Fibroblast of pulmonary artery (primary cell): ENCODE measurements around the gene SYNPO2L.
A peak's percentile ranks its signal among the peaks of the same experiment; 100 is the strongest.
"Not testable (repeated sequence)": the region's sequence is repeated elsewhere in the genome, so short reads cannot be mapped to it uniquely, and the experiment has no call there.

Experiments
- DNase-seq: peaks from one replicate; pipeline ENCODE4 v3.0.0-alpha.2; 2010; ENCODE audit warnings: low read depth
- H3K4me3 ChIP-seq: replicated peaks from 2 replicates; pipeline ENCODE4 v1.5.1; 2011; ENCODE audit warnings: low read depth, mild to moderate bottlenecking, control low read depth, low read length, moderate library complexity
- CTCF ChIP-seq: IDR thresholded peaks from 2 replicates; pipeline ENCODE4 v1.5.1; 2011; ENCODE audit warnings: mild to moderate bottlenecking, control low read depth, low read length, inconsistent platforms; ENCODE audit errors: missing control alignments

The SYNPO2L gene

GRCh38 chr10:73655990-73656298 is at the start of gene SYNPO2L:
SYNPO2L (minus strand) TSS chr10:73656029; CDS start chr10:73655922, 107 bp downstream.
- H3K4me3 ChIP-seq: no peak within 1 kb of the TSS
- DNase-seq: no peak
- TF ChIP-seq CTCF: no peak

DNA sequence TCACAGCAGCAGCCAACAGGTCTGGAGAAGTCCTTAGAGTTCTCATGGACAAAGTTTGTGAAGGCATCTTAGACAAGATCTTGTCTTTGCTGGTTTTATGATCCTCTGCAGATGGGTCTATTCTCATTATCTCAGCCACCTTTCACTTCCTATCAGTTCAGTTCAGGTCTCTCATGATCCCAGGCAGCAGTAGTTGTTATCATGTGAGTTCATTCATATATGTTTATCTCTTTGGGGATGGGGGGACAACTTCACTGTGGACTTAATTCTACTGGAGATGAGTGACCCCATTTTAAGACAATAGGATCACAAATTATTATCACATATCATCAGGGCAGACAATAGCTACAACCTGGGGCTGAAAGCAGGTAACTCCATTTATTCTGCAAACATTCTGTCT is 48.1 kb upstream of the SYNPO2L start:
- not testable (repeated sequence) for H3K4me3 ChIP-seq, DNase-seq

- H3K4me3 ChIP-seq, DNase-seq: not testable (repeated sequence)
These were observed 43.0 kb upstream of the SYNPO2L start for GRCh38 chr10:73698819-73699218.

DNA sequence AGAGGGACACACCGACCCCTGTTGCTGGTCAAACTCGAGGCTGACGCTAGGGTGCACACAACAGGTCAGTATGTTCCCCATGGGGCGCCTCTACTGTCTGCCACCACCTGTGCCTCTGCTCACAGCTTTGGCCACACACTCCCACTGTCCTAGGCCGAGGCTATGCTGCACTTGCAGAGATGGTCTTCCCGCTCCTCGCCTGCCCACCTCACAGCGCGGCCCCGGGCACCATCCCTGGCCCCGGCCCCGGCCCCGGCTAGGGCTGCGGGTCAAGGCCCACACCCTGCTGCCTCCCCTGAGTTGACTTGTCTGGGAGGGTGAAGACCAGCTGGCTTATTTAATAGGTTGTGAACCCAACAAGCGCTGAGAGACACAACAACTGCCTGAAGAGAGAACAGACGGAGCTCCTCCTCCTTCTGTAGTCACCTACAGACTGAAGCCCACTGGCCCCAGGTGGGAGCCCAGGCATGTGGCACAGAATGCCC is 41.9 kb upstream of the SYNPO2L start, which contains the start of gene AGAP5:
AGAP5 (minus strand) TSS at position 435 of the 485 bp plus-strand sequence; CDS start at position 81, 354 bp downstream.
- not testable (repeated sequence) for DNase-seq, H3K4me3 ChIP-seq

GRCh38 chr10:73695302-73695701 is 39.5 kb upstream of the SYNPO2L start:
- DNase-seq: peak; percentile 18
- not testable (repeated sequence) for H3K4me3 ChIP-seq

GRCh38 chr10:73690755-73691154 is 34.9 kb upstream of the SYNPO2L start:
- not testable (repeated sequence) for H3K4me3 ChIP-seq, DNase-seq

- H3K4me3 ChIP-seq, DNase-seq: not testable (repeated sequence)
These were observed 33.8 kb upstream of the SYNPO2L start for GRCh38 chr10:73689596-73689995.

DNA sequence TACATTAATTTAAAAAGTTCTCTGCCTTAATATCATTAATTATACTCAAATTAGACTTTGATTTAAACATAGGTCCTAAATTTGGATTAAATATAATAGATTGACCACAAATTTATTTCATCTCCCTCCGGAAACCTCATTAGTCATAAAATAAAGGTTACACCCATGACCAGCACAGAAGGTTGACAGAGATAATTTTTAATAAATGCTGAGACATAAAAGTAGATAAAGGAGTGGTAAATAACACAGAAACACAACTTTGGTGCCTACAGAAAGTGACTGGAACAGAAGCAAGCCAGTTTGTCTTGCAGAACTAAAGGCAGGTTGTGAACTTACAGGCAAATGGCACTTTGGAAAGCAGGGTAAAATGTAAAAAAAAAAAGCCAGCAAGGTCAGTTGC is 31.8 kb upstream of the SYNPO2L start:
- DNase-seq, H3K4me3 ChIP-seq: not testable (repeated sequence)

DNA sequence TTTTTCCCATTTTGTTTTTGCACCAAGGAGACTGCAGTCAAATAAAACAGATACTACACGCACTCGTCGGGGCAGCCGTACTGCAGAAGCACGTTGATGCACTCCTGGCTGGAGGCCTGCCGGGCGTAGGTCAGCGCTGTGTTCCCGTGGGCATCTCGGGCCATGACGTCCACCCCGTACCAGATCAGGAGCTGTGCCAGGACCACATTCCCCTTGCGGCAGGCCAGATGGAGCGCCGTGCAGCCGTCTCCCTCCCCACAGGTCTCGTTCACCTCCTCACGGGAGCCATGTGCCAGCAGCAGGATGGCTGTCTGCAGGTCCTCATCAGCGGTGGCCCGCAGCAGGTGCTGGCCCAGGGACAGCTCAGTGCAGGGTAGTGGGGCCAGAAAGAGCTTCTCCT is 18.7 kb upstream of the SYNPO2L start:
- not testable (repeated sequence) for DNase-seq, H3K4me3 ChIP-seq

DNA sequence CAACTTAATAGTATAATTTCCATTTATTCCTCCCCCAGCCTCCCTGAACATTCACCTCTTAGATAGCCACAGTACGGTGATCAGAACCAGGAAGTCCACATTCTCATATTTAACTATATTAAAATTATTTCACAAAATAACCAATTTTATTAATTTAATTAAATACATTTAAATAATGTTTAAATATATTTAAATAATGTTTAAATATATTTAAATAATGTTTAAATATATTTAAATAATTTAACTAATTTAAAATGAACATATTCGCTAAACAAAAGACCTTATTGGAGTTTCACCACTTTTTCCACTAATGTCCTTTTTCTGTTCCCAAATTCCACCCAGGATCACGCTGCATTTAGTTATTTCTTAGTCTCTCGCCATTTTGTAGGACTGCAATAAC is 12.5 kb upstream of the SYNPO2L start:
- not testable (repeated sequence) for H3K4me3 ChIP-seq, DNase-seq

- H3K4me3 ChIP-seq, DNase-seq: not testable (repeated sequence)
These were observed 10.5 kb upstream of the SYNPO2L start for GRCh38 chr10:73666153-73666809.

GRCh38 chr10:73665581-73665980 is 9.8 kb upstream of the SYNPO2L start:
- H3K4me3 ChIP-seq, DNase-seq: not testable (repeated sequence)

GRCh38 chr10:73664156-73665040 is 8.6 kb upstream of the SYNPO2L start:
- DNase-seq, H3K4me3 ChIP-seq: not testable (repeated sequence)

DNA sequence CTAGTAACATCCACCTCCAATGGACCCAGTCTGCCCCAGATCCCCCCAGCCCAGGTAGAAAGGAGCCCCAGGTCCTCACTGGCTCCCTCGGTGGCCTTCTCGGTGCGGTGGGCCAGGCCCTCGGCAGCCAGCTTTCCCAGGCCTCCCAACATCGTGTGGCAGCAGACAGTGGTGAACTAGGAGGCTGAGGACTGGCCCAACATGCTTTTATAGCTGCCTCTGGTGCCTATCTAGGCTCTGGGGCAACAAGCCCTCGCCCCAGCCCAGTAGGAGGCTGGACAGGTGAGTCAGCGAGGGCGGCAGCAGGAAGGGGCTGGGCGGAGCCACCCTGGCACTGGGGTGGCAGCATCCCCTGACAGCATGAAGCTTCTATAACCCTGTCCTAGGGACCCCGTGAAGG is 7.8 kb upstream of the SYNPO2L start:
- DNase-seq, H3K4me3 ChIP-seq: not testable (repeated sequence)

GRCh38 chr10:73662705-73663104 is 6.9 kb upstream of the SYNPO2L start:
- DNase-seq, H3K4me3 ChIP-seq: not testable (repeated sequence)
